Mesothelial cell of epicardium (in vitro differentiated cells): ENCODE results near the gene TMEM130. TPM values are rescaled to one million over a fixed set of nuclear protein-coding genes. Genes with fewer than 3 reads are reported as not detected.

ENCODE experiments used
- DNase-seq, 2 experiments: peaks; one replicate each; pipeline ENCODE4 v3.0.0; 2021; ENCODE audit warnings: low spot score in 2 of 2; ENCODE audit not compliant: unreplicated experiment in 2 of 2
- H3K27ac Mint-ChIP-seq: 2 replicates; pipeline ENCODE4 v1.8.0; 2021; ENCODE audit warnings: mixed read lengths
- H3K27me3 Mint-ChIP-seq: 2 replicates; pipeline ENCODE4 v1.8.0; 2021; ENCODE audit warnings: low read depth, mixed read lengths
- H3K36me3 Mint-ChIP-seq: 2 replicates; pipeline ENCODE4 v1.8.0; 2021; ENCODE audit warnings: mixed read lengths
- H3K4me1 Mint-ChIP-seq: 2 replicates; pipeline ENCODE4 v1.8.0; 2021; ENCODE audit warnings: mixed read lengths
- H3K4me3 Mint-ChIP-seq: 2 replicates; pipeline ENCODE4 v1.8.0; 2021; ENCODE audit warnings: mild to moderate bottlenecking, moderate library complexity, mixed read lengths
- H3K9me3 Mint-ChIP-seq: 2 replicates; pipeline ENCODE4 v1.8.0; 2021; ENCODE audit warnings: mixed read lengths
- CTCF ChIP-seq: fragments of 200-600 bp; sonication (generic); IDR thresholded peaks from one replicate; pipeline ENCODE4 v1.5.0; 2021; ENCODE audit warnings: antibody characterized with exemption; ENCODE audit not compliant: unreplicated experiment
- total RNA-seq: library from RNA; stranded (reverse); gene quantifications from 3 replicates; pipeline ENCODE4 v1.2.1, GENCODE V29; 2021

The TMEM130 gene
- total RNA-seq, 1 donor from 2014 or later = 12.5 TPM

- H3K4me3 Mint-ChIP-seq = no peak overlapping the region
Observed at GRCh38 chr7:98831641-98832221, 38.1 kb downstream of the TMEM130 start.

GRCh38 chr7:98830972-98831548 is 38.8 kb downstream of the TMEM130 start:
- H3K27ac Mint-ChIP-seq = no peak overlapping the region
- DNase-seq = no peak
- H3K4me1 Mint-ChIP-seq = no peaks in the 10 kb centered on the region
- no peak for TF ChIP-seq CTCF
- no peaks in the 10 kb centered on the region for H3K36me3 Mint-ChIP-seq
- H3K9me3 Mint-ChIP-seq = no peaks in the 10 kb centered on the region
- H3K4me3 Mint-ChIP-seq = no peak overlapping the region
- peaks cover 3% of the 10 kb centered on the region for H3K27me3 Mint-ChIP-seq

More at GRCh38 chr7:98831641-98832221, 38.1 kb downstream of the TMEM130 start:
- no peaks in the 10 kb centered on the region for H3K9me3 Mint-ChIP-seq
- no peak for DNase-seq
- H3K36me3 Mint-ChIP-seq = no peaks in the 10 kb centered on the region
- H3K27ac Mint-ChIP-seq = no peak overlapping the region
- no peaks in the 10 kb centered on the region for H3K4me1 Mint-ChIP-seq
- H3K27me3 Mint-ChIP-seq = peaks cover 3% of the 10 kb centered on the region
- peak; percentile 77 for TF ChIP-seq CTCF

DNA sequence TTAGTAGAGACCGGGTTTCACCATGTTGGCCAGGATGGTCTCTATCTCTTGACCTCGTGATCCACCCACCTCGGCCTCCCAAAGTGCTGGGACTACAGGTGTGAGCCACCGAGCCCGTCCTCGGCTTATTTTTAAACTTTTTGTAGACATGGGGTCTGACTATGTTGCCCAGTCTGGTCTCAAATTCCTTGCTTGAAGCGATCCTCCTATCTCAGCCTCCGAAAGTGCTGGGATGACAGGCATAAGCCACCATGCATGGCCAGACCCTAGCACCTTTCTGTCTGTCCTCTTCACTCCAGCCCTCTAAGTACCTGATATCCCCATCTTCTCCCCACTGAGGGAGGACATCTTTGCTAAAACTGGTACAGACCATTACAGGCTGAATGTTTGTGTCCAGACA is 41.4 kb downstream of the TMEM130 start:
- no peak for DNase-seq
- no peak for TF ChIP-seq CTCF
- no peak overlapping the region for H3K4me3 Mint-ChIP-seq

GRCh38 chr7:98827258-98827657 is 42.6 kb downstream of the TMEM130 start:
- no peak overlapping the region for H3K4me3 Mint-ChIP-seq
- TF ChIP-seq CTCF = no peak
- H3K27ac Mint-ChIP-seq = no peak overlapping the region
- H3K9me3 Mint-ChIP-seq = peaks cover 7% of the 10 kb centered on the region
- DNase-seq = no peak
- no peaks in the 10 kb centered on the region for H3K36me3 Mint-ChIP-seq
- H3K27me3 Mint-ChIP-seq = no peaks in the 10 kb centered on the region
- peaks cover 4% of the 10 kb centered on the region for H3K4me1 Mint-ChIP-seq

More for the DNA sequence above, 41.4 kb downstream of the TMEM130 start:
- H3K4me1 Mint-ChIP-seq = no peaks in the 10 kb centered on the region
- H3K27me3 Mint-ChIP-seq = no peaks in the 10 kb centered on the region
- peaks cover 7% of the 10 kb centered on the region for H3K9me3 Mint-ChIP-seq
- no peaks in the 10 kb centered on the region for H3K36me3 Mint-ChIP-seq
- H3K27ac Mint-ChIP-seq = no peak overlapping the region

DNA sequence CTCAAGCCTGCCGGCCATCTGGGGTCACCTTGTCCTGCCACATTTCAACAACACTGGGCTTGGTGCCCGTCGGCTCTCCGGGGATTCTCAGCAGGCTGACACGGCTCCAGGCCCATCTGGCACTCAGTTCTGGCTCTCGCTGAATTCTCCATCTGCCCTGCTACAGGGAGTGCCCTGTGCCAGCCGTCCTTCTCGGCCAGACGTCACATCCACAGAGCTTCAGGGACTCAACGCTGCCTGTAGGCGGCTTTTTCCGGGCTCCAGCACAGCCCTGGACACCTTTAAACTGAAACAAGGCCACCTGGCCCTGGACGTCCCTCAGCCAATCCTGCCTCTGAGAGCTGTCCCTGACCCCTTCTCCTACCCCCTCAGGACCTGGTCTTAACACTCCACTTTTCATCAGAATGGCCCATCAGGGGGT is 43.0 kb downstream of the TMEM130 start:
- Mint-ChIP-seq H3K27me3 (no peaks in the 10 kb centered on the region), H3K9me3 (peaks cover 7% of the 10 kb centered on the region), H3K27ac (no peak overlapping the region), H3K4me1 (peaks cover 5% of the 10 kb centered on the region), H3K4me3 (no peak overlapping the region), H3K36me3 (no peaks in the 10 kb centered on the region)
- no peak for DNase-seq
- no peak for TF ChIP-seq CTCF
